ENCODE data around the gene CDK2. TPM values are rescaled to one million over a fixed set of nuclear protein-coding genes. Genes with fewer than 3 reads are reported as not detected.
A peak's percentile ranks its signal among the peaks of the same experiment; 100 is the strongest.

CDK2 gene
- total RNA-seq, 1 donor from 2014 or later, result 29.0 TPM

DNA sequence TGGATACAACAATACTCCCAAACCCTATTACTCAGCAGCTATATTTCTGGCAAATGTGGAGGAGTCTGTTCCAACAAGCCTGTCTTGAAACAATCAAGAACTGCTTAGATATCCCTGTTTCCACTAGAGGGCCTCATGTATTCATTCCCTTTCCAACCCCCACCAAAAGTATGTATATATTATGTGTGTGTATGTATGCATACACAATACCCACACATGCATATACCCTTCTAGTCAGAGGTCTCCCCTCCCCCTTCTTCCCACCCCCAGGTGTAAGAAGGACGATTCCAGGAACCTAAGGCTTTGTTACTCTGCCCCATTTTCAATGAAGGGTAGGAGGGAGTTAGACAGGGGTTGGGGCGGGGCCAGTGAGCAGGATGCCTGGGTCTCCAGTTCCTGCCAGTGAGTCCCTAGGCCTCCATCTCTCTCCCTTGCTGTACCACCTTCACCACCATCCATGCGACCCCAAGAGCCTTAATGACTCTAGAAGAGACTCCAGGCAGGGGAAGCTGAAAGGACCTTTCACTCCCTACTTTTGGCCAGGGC lies 35.8 kb upstream of the CDK2 start, which contains the start of gene DGKA:
TSS of gene DGKA (plus strand) at position 392 of the 546 bp plus-strand sequence. CDS start 5,342 bp downstream, outside the sequence.
- CTCF ChIA-PET, result interaction anchor here (0.6 to 5.7 kb wide), 6 partner anchors 9 to 193 kb away, joined by 3 to 33 read pairs (median 3); partner anchors contain the start of genes DNAJC14 and RAB5B
- no peak for ATAC-seq (ENCODE audit: low read depth)
- no peaks in the 10 kb centered on the region for H3K27me3 Mint-ChIP-seq
- TF ChIP-seq, protein P1, sequence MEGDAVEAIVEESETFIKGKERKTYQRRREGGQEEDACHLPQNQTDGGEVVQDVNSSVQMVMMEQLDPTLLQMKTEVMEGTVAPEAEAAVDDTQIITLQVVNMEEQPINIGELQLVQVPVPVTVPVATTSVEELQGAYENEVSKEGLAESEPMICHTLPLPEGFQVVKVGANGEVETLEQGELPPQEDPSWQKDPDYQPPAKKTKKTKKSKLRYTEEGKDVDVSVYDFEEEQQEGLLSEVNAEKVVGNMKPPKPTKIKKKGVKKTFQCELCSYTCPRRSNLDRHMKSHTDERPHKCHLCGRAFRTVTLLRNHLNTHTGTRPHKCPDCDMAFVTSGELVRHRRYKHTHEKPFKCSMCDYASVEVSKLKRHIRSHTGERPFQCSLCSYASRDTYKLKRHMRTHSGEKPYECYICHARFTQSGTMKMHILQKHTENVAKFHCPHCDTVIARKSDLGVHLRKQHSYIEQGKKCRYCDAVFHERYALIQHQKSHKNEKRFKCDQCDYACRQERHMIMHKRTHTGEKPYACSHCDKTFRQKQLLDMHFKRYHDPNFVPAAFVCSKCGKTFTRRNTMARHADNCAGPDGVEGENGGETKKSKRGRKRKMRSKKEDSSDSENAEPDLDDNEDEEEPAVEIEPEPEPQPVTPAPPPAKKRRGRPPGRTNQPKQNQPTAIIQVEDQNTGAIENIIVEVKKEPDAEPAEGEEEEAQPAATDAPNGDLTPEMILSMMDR (IDR thresholded peaks at IDR 0.05), result no peak
- POLR2A ChIA-PET, result interaction anchor here (0.6 to 6.8 kb wide), 10 partner anchors 9 to 414 kb away, joined by 3 to 69 read pairs (median 8); partner anchors contain the start of genes CD63, DNAJC14, ORMDL2 and RAB5B
- peaks cover 38% of the 10 kb centered on the region for H3K36me3 Mint-ChIP-seq (ENCODE audit: low read depth)
- peak within 1 kb of the TSS; percentile 92 for H3K4me3 Mint-ChIP-seq
- peaks cover 73% of the 10 kb centered on the region for H3K4me1 Mint-ChIP-seq
- no peaks in the 10 kb centered on the region for H3K9me3 Mint-ChIP-seq
- intact Hi-C loops (cut with micrococcal nuclease), result loop anchor here (1.0 to 2.0 kb wide), 2 partner anchors 42 to 76 kb away; no protein-coding TSS in a partner anchor
- H3K27ac Mint-ChIP-seq, result peak within 1 kb of the TSS; percentile 98
- DNase-seq, result peak; percentile 32

DNA sequence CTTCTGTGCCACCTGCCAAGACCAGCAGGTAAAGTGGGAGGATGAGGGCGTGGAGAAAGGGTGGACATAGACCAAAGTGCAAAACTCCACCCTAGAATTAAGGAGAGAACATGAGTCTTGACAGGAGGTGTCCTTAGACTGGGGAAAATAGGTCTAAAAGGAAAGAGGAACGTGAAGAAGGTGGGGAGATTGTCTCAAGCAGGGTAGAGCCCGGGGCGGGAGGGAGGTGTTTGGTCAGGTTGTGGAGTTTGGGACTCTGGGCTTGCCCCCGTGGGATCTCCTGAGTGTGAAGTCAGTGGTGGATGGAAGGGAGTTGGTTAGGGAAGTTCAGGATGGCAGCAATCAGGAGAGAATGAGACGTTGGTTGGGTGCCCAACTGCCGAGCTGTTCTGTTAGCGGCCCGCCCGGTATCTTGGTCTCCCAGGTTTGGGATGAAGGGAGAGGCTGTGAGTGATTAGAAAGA lies 35.3 kb upstream of the CDK2 start:
- DNase-seq (no peak), ATAC-seq (ENCODE audit: low read depth) (no peak)
- Mint-ChIP-seq H3K36me3 (ENCODE audit: low read depth) (peaks cover 43% of the 10 kb centered on the region), H3K9me3 (no peaks in the 10 kb centered on the region), H3K4me3 (peak overlapping the region; percentile 92), H3K4me1 (peaks cover 69% of the 10 kb centered on the region), H3K27me3 (no peaks in the 10 kb centered on the region), H3K27ac (peak overlapping the region; percentile 98)
- intact Hi-C loops (cut with micrococcal nuclease), result loop anchor here (1.0 to 2.0 kb wide), 2 partner anchors 42 to 75 kb away; no protein-coding TSS in a partner anchor
- ChIA-PET POLR2A (interaction anchor here (0.6 to 6.8 kb wide), 10 partner anchors 9 to 1063 kb away, joined by 3 to 69 read pairs (median 8); partner anchors contain the start of genes DNAJC14, ORMDL2, RAB5B and SARNP), CTCF (interaction anchor here (0.7 to 5.7 kb wide), 5 partner anchors 9 to 207 kb away, joined by 3 to 33 read pairs (median 5); partner anchors contain the start of gene RAB5B)
- TF ChIP-seq, protein P1 (IDR thresholded peaks at IDR 0.05), result no peak

DNA sequence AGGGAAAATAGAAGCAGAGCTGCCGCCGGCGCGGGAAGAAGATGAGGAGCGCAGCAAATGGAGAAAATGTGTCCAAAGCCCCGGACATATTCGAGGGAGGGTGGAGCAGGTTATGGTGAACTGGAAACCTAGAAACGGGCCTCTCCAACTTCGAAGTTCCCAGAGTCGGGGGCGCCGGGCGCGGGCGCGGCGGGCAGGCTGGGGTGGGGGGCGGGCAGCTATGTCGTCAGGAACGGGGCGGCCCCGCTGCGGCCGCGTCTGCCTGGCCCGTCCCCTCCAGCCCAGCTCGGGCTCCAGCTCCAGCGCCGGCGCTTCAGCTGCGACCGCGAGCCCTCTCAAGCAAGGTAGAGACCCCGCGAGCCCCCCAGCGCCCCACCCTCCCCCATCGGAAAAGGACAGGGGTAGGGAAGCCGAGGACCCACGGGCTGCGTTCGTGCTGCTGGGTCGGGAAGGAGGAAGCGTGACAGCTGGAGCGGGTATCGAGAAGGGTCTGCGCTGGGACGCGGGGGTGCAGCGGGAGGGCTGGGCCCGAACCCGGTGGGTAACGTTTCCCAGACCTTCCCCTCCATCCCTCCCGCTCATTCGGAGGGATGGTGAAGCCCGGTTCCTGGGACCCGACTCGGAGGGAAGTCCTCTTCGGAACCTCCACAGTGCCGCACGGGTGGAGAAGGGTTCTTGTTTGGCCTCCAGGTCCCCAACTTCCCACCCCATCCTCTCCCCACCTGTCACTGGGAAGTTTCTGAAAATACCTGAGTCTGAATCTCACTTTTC lies 34.7 kb upstream of the CDK2 start:
- Mint-ChIP-seq H3K4me1 (peaks cover 65% of the 10 kb centered on the region), H3K36me3 (ENCODE audit: low read depth) (peaks cover 44% of the 10 kb centered on the region)
- intact Hi-C loops (cut with micrococcal nuclease), result loop anchor here (1.0 to 2.0 kb wide), 2 partner anchors 41 to 75 kb away; no protein-coding TSS in a partner anchor

DNA sequence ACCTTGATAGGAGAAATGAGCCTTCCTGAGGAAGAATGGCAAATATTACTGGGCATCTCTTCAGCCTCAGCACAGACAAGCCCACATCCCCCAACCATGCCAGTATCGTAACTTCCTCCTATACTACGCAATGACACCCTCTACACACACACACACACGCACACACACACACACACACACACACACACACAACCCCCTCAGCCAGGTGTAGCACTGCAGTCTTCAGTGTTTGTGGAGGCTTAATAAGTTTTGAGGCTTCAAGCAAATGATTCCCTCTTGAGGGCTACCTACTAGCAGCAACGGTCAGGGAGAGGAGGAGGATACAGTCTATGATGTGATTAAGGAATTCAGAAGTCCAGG lies 34.1 kb upstream of the CDK2 start:
- DNase-seq (peak; percentile 27), ATAC-seq (ENCODE audit: low read depth) (peak; percentile 42)
- TF ChIP-seq, protein P1 (IDR thresholded peaks at IDR 0.05), result no peak
- Mint-ChIP-seq H3K27ac (peak overlapping the region; percentile 98), H3K4me1 (peaks cover 65% of the 10 kb centered on the region), H3K27me3 (no peaks in the 10 kb centered on the region), H3K4me3 (peak overlapping the region; percentile 92), H3K9me3 (no peaks in the 10 kb centered on the region), H3K36me3 (ENCODE audit: low read depth) (peaks cover 45% of the 10 kb centered on the region)
- intact Hi-C loops (cut with micrococcal nuclease), result no loop called here
- CTCF ChIA-PET, result interaction anchor here (1.2 to 5.7 kb wide), 2 partner anchors 115 to 194 kb away, joined by 3 to 33 read pairs; partner anchors contain the start of genes ORMDL2 and SARNP
- POLR2A ChIA-PET, result interaction anchor here (1.2 to 6.8 kb wide), 6 partner anchors 42 to 184 kb away, joined by 5 to 69 read pairs (median 12); partner anchors contain the start of genes DNAJC14, ORMDL2, RAB5B and SARNP

More for the DNA sequence above, 34.7 kb upstream of the CDK2 start:
- ChIA-PET POLR2A (interaction anchor here (0.6 to 6.8 kb wide), 9 partner anchors 8 to 1062 kb away, joined by 3 to 69 read pairs (median 6); partner anchors contain the start of genes DNAJC14, ORMDL2, RAB5B and SARNP), CTCF (interaction anchor here (0.7 to 5.7 kb wide), 5 partner anchors 8 to 207 kb away, joined by 3 to 33 read pairs (median 3); partner anchors contain the start of genes ORMDL2, RAB5B and SARNP)
- H3K4me3 Mint-ChIP-seq, result peak overlapping the region; percentile 92
- ATAC-seq (ENCODE audit: low read depth), result no peak
- H3K9me3 Mint-ChIP-seq, result no peaks in the 10 kb centered on the region
- TF ChIP-seq, protein P1 (IDR thresholded peaks at IDR 0.05), result no peak
- no peaks in the 10 kb centered on the region for H3K27me3 Mint-ChIP-seq
- peak; percentile 44 for DNase-seq
- H3K27ac Mint-ChIP-seq, result peak overlapping the region; percentile 98
